SK-N-SH (cell line): Measurements from ENCODE around the gene EDRF1. TPM values are rescaled to one million over a fixed set of nuclear protein-coding genes. Genes with fewer than 3 reads are reported as not detected.

Experiments used
- CTCF ChIA-PET: fragments of 300-600, 350-600 bp; formaldehyde crosslinking; extraction: SDS; loops from one replicate; lab custom pipeline; 2021; lab: Yijun Ruan, JAX
- POLR2A ChIA-PET: fragments of 350-600 bp; sonication (Branson Sonifier 250); formaldehyde crosslinking; extraction: SDS; loops from one replicate; lab custom pipeline; 2020; ENCODE audit warnings: antibody characterized with exemption, inconsistent platforms; lab: Yijun Ruan, JAX
- DNase-seq: peaks from one replicate; pipeline ENCODE4 v3.0.0; 2012
- H2AFZ ChIP-seq: fragments of 200-600 bp; sonication (generic); 2 replicates; pipeline ENCODE4 v1.8.1; 2016; ENCODE audit warnings: antibody characterized with exemption, mild to moderate bottlenecking, low read depth
- H3F3A ChIP-seq: fragments of 200-600 bp; sonication (generic); replicated peaks from 2 replicates; pipeline ENCODE3; 2016; ENCODE audit warnings: antibody characterized with exemption, mild to moderate bottlenecking; ENCODE audit not compliant: insufficient read depth
- H3K27ac ChIP-seq, 2 experiments: fragments of 200-500 bp in 1 of 2; fragments of 200-600 bp in 1 of 2; sonication (Bioruptor generic) in 1 of 2; sonication (generic), shearing (Covaris generic) in 1 of 2; 2 replicates each; pipeline versions ENCODE4 v1.5.1 to v1.6.1; 2014 to 2016; ENCODE audit warnings: low read depth in 2 of 2, inconsistent platforms in 1 of 2, low read length in 1 of 2, mild to moderate bottlenecking in 1 of 2, mixed read lengths in 1 of 2
- H3K27me3 ChIP-seq: fragments of 200-600 bp; sonication (generic), shearing (Covaris generic); 2 replicates; pipeline ENCODE4 v1.6.1; 2016; ENCODE audit warnings: mixed run types; ENCODE audit not compliant: insufficient read depth
- H3K36me3 ChIP-seq, 2 experiments: fragments of 200-500 bp in 1 of 2; fragments of 200-600 bp in 1 of 2; sonication (Bioruptor generic) in 1 of 2; sonication (generic) in 1 of 2; replicated peaks in 1 of 2; 2 replicates each; pipeline versions ENCODE3 to v1.5.1; 2014 to 2016; ENCODE audit warnings: low read length in 1 of 2, mild to moderate bottlenecking in 1 of 2; ENCODE audit not compliant: insufficient read depth in 2 of 2, control insufficient read depth in 1 of 2
- H3K4me1 ChIP-seq, 2 experiments: fragments of 200-500 bp in 1 of 2; fragments of 200-600 bp in 1 of 2; sonication (Bioruptor generic) in 1 of 2; sonication (generic), shearing (Covaris generic) in 1 of 2; 2 replicates each; pipeline versions ENCODE4 v1.5.1 to v1.6.1; 2014 to 2016; ENCODE audit warnings: low read depth in 1 of 2, low read length in 1 of 2, mixed run types in 1 of 2; ENCODE audit not compliant: insufficient read depth in 2 of 2, control insufficient read depth in 1 of 2
- H3K4me2 ChIP-seq: fragments of 200-600 bp; sonication (generic), shearing (Covaris generic); 2 replicates; pipeline ENCODE4 v1.6.1; 2017; ENCODE audit warnings: mixed run types
- H3K4me3 ChIP-seq, 2 experiments: fragments of 200-500 bp in 1 of 2; fragments of 200-600 bp in 1 of 2; sonication (Bioruptor generic) in 1 of 2; sonication (generic), shearing (Covaris generic) in 1 of 2; 2 replicates each; pipeline versions ENCODE4 v1.5.1 to v1.8.1; 2014 to 2016; ENCODE audit warnings: low read depth in 2 of 2, inconsistent platforms in 1 of 2, low read length in 1 of 2, mild to moderate bottlenecking in 1 of 2, mixed read lengths in 1 of 2, moderate library complexity in 1 of 2
- H3K79me2 ChIP-seq: fragments of 200-600 bp; sonication (generic); 2 replicates; pipeline ENCODE4 v1.8.1; 2017; ENCODE audit warnings: mild to moderate bottlenecking; ENCODE audit not compliant: insufficient read depth
- H3K9ac ChIP-seq: fragments of 200-600 bp; sonication (generic); 2 replicates; pipeline ENCODE4 v1.6.1; 2017; ENCODE audit warnings: mixed run types
- H3K9me2 ChIP-seq: fragments of 200-600 bp; sonication (generic); 2 replicates; pipeline ENCODE4 v1.6.1; 2017; ENCODE audit warnings: mixed run types
- H3K9me3 ChIP-seq: fragments of 200-600 bp; sonication (generic); 2 replicates; pipeline ENCODE4 v1.6.1; 2017; ENCODE audit warnings: mixed run types, mild to moderate bottlenecking, moderate library complexity
- H4K20me1 ChIP-seq: fragments of 200-600 bp; sonication (generic); 2 replicates; pipeline ENCODE4 v1.6.1; 2017; ENCODE audit warnings: mild to moderate bottlenecking, mixed run types; ENCODE audit not compliant: insufficient read depth
- CHD2 ChIP-seq: fragments of 150-350 bp; IDR thresholded peaks from 2 replicates; pipeline ENCODE4 v1.6.1; 2018; ENCODE audit warnings: low read length; ENCODE audit not compliant: partially characterized antibody
- CTCF ChIP-seq: fragments of 200-600 bp; sonication (generic); IDR thresholded peaks from 2 replicates; pipeline ENCODE4 v1.6.1; 2017; ENCODE audit warnings: antibody characterized with exemption, mild to moderate bottlenecking, moderate library complexity
- EP300 ChIP-seq, 2 experiments: IDR thresholded peaks; 2 replicates each; pipeline versions ENCODE4 v1.4.0 to v1.6.1; 2012; ENCODE audit warnings: borderline replicate concordance in 1 of 2, low read depth in 1 of 2, low read length in 1 of 2
- EZH2phosphoT487 ChIP-seq: fragments of 200-600 bp; sonication (generic); IDR thresholded peaks from 2 replicates; pipeline ENCODE4 v1.6.1; 2017; ENCODE audit warnings: low read depth, mixed run types, mild to moderate bottlenecking, antibody characterized with exemption, moderate library complexity, borderline replicate concordance
- FOSL2 ChIP-seq: IDR thresholded peaks from 2 replicates; pipeline ENCODE4 v1.4.0; 2012; ENCODE audit warnings: low read depth, mild to moderate bottlenecking, moderate library complexity, borderline replicate concordance
- FOXJ3 ChIP-seq: sonication (generic); formaldehyde crosslinking; IDR thresholded peaks from 2 replicates; pipeline ENCODE4 v1.5.1; 2020; ENCODE audit warnings: mild to moderate bottlenecking, missing genetic modification reagents
- FOXM1 ChIP-seq: IDR thresholded peaks from 2 replicates; pipeline ENCODE4 v1.4.0; 2012; ENCODE audit warnings: low read depth, mild to moderate bottlenecking
- GABPA ChIP-seq: IDR thresholded peaks from 2 replicates; pipeline ENCODE4 v1.4.0; 2012; ENCODE audit warnings: low read depth, mild to moderate bottlenecking
- GATA2 ChIP-seq: sonication (generic); formaldehyde crosslinking; IDR thresholded peaks from 2 replicates; pipeline ENCODE4 v1.5.0; 2020; ENCODE audit warnings: mild to moderate bottlenecking, missing genetic modification reagents
- JUND ChIP-seq: IDR thresholded peaks from 2 replicates; pipeline ENCODE4 v1.4.0; 2012
- MAX ChIP-seq: IDR thresholded peaks from 2 replicates; pipeline ENCODE4 v1.4.0; 2012; ENCODE audit warnings: low read depth
- MXI1 ChIP-seq: IDR thresholded peaks from 2 replicates; pipeline ENCODE4 v1.6.1; 2012; ENCODE audit warnings: mild to moderate bottlenecking, low read depth, low read length, improper control_type of control experiment
- PBX3 ChIP-seq: IDR thresholded peaks from 2 replicates; pipeline ENCODE4; 2012
- POLR2AphosphoS5 ChIP-seq: IDR thresholded peaks from 2 replicates; pipeline ENCODE4 v1.6.1; 2012; ENCODE audit warnings: low read depth, low read length
- RCOR1 ChIP-seq: fragments of 150-350 bp; IDR thresholded peaks from 2 replicates; pipeline ENCODE4 v1.6.1; 2017; ENCODE audit warnings: antibody characterized with exemption, low read length
- RFX5 ChIP-seq: IDR thresholded peaks from 2 replicates; pipeline ENCODE4 v1.6.1; 2012; ENCODE audit warnings: mild to moderate bottlenecking, improper control_type of control experiment, low read length
- RXRA ChIP-seq: IDR thresholded peaks from 2 replicates; pipeline ENCODE4 v1.4.0; 2012; ENCODE audit warnings: low read depth, mild to moderate bottlenecking, borderline replicate concordance
- SIN3A ChIP-seq: IDR thresholded peaks from 2 replicates; pipeline ENCODE4 v1.6.1; 2012; ENCODE audit warnings: low read depth, mild to moderate bottlenecking, low read length, moderate library complexity, borderline replicate concordance
- SMC3 ChIP-seq: IDR thresholded peaks from 2 replicates; pipeline ENCODE4 v1.6.1; 2012; ENCODE audit warnings: low read depth, low read length, improper control_type of control experiment
- TAF1 ChIP-seq: IDR thresholded peaks from 2 replicates; pipeline ENCODE4 v1.6.1; 2012; ENCODE audit warnings: low read depth, mild to moderate bottlenecking, low read length, moderate library complexity, borderline replicate concordance
- TCF12 ChIP-seq: IDR thresholded peaks from 2 replicates; pipeline ENCODE4 v1.4.0; 2012
- TEAD4 ChIP-seq: IDR thresholded peaks from 2 replicates; pipeline ENCODE4 v1.4.0; 2012; ENCODE audit warnings: mild to moderate bottlenecking, borderline replicate concordance; ENCODE audit not compliant: insufficient read depth
- USF1 ChIP-seq: IDR thresholded peaks from 2 replicates; pipeline ENCODE4 v1.4.0; 2012; ENCODE audit warnings: low read depth, borderline replicate concordance
- YY1 ChIP-seq: IDR thresholded peaks from 2 replicates; pipeline ENCODE4 v1.4.0; 2012; ENCODE audit warnings: low read depth, mild to moderate bottlenecking
- WGBS: methylation state at CpG from one replicate; pipeline ENCODE4 v1.1.6; 2017; ENCODE audit warnings: low lambda C conversion rate; 5-methylcytosine and 5-hydroxymethylcytosine counted together
- polyA plus RNA-seq, 3 experiments: library from polyadenylated mRNA; depleted of rRNA; stranded (reverse); fragments of >200 nt; gene quantifications; 2 replicates each; pipeline ENCODE4 v1.2.3, GENCODE V29; 2012

EDRF1 gene
- polyA plus RNA-seq, 1 of the 3 experiments (the other 2 are of a cell fraction): 19.2 TPM

GRCh38 chr10:125801574-125801973 is 82.1 kb downstream of the EDRF1 start:
- H3K4me2 ChIP-seq: no peak overlapping the region
- no peak overlapping the region for H3K27ac ChIP-seq
- H4K20me1 ChIP-seq: no peaks in the 10 kb centered on the region
- H3K9me3 ChIP-seq: no peaks in the 10 kb centered on the region
- H3K9ac ChIP-seq: no peak overlapping the region
- H3F3A ChIP-seq: no peaks in the 10 kb centered on the region
- no peaks in the 10 kb centered on the region for H3K79me2 ChIP-seq
- TF ChIP-seq SMC3 (no peak), FOSL2 (no peak), RFX5 (no peak), EP300 (IDR thresholded peaks at IDR 0.05; ENCODE audit: borderline replicate concordance in 1 of 2, low read depth in 1 of 2, low read length in 1 of 2) (no peak), MXI1 (no peak), GABPA (no peak), FOXJ3 (CRISPR knock-in tag) (no peak), POLR2AphosphoS5 (no peak), PBX3 (no peak), TEAD4 (no peak), GATA2 (CRISPR knock-in tag) (no peak), JUND (no peak)
- H2AFZ ChIP-seq: no peak overlapping the region
- H3K4me3 ChIP-seq: no peak overlapping the region
- ChIA-PET POLR2A (no interaction called here), CTCF (interaction anchor here (1.0 kb wide), 1 partner anchor 64 kb away, joined by 3 read pairs; no protein-coding TSS in a partner anchor)
- H3K4me1 ChIP-seq: no peaks in the 10 kb centered on the region
- H3K36me3 ChIP-seq: peaks cover 15 to 78% of the 10 kb centered on the region in 2 experiments
- no peaks in the 10 kb centered on the region for H3K9me2 ChIP-seq
- no peak for DNase-seq
- WGBS: 100% methylated on average over 1 of the region's 1 CpG
- H3K27me3 ChIP-seq: no peaks in the 10 kb centered on the region

- no peaks in the 10 kb centered on the region for H4K20me1 ChIP-seq
- peaks cover 15 to 78% of the 10 kb centered on the region in 2 experiments for H3K36me3 ChIP-seq
- no peaks in the 10 kb centered on the region for H3K4me1 ChIP-seq
- CTCF ChIA-PET: interaction anchor here (1.0 kb wide), 1 partner anchor 64 kb away, joined by 3 read pairs; no protein-coding TSS in a partner anchor
- 92% methylated on average over 3 of the region's 5 CpGs for WGBS
- no peak overlapping the region for H3K27ac ChIP-seq
- H3K4me2 ChIP-seq: no peak overlapping the region
- no peak for DNase-seq
- no peak overlapping the region for H3K9ac ChIP-seq
- H3K27me3 ChIP-seq: no peaks in the 10 kb centered on the region
- H3F3A ChIP-seq: no peaks in the 10 kb centered on the region
- H3K4me3 ChIP-seq: no peak overlapping the region
- H2AFZ ChIP-seq: no peak overlapping the region
- H3K9me2 ChIP-seq: no peaks in the 10 kb centered on the region
- H3K79me2 ChIP-seq: no peaks in the 10 kb centered on the region
- no peaks in the 10 kb centered on the region for H3K9me3 ChIP-seq
- POLR2A ChIA-PET: no interaction called here
- TF ChIP-seq FOXJ3 (CRISPR knock-in tag): no peak
- TF ChIP-seq TAF1: no peak
- TF ChIP-seq CHD2: no peak
- no peak for TF ChIP-seq MAX
- no peak for TF ChIP-seq YY1
- TF ChIP-seq USF1: no peak
- TF ChIP-seq CTCF: no peak
- TF ChIP-seq SMC3: no peak
- no peak for TF ChIP-seq RCOR1
- TF ChIP-seq FOXM1: no peak
- TF ChIP-seq PBX3: no peak
- TF ChIP-seq GATA2 (CRISPR knock-in tag): no peak
- no peak for TF ChIP-seq RXRA
- TF ChIP-seq SIN3A: no peak
- TF ChIP-seq TCF12: no peak
- TF ChIP-seq EZH2phosphoT487: no peak
- no peak for TF ChIP-seq EP300 (IDR thresholded peaks at IDR 0.05; ENCODE audit: borderline replicate concordance in 1 of 2, low read depth in 1 of 2, low read length in 1 of 2)
Observed at GRCh38 chr10:125802131-125802530, 82.6 kb downstream of the EDRF1 start.
